Suprapubic skin (tissue), 4 donors: ENCODE measurements around the gene RB1. TPM values are rescaled to one million over a fixed set of nuclear protein-coding genes. Genes with fewer than 3 reads are reported as not detected.
"Not testable (repeated sequence)": the region's sequence is repeated elsewhere in the genome, so short reads cannot be mapped to it uniquely, and the experiment has no call there.

Source experiments
- DNase-seq, 2 donors: peaks; one replicate each; pipeline ENCODE4 v3.0.0-alpha.2; 2019; ENCODE audit warnings: low spot score in 2 of 2
- H3K27ac ChIP-seq: fragments of 200-600 bp; sonication (generic); one replicate; pipeline ENCODE4 v1.5.1; 2019
- H3K27me3 ChIP-seq: fragments of 200-600 bp; sonication (generic); one replicate; pipeline ENCODE4 v1.5.1; 2019
- H3K36me3 ChIP-seq: fragments of 200-600 bp; sonication (generic); one replicate; pipeline ENCODE4 v1.5.1; 2019
- H3K4me1 ChIP-seq: fragments of 200-600 bp; sonication (generic); one replicate; pipeline ENCODE4 v1.5.1; 2019
- H3K4me3 ChIP-seq: fragments of 200-600 bp; sonication (generic); one replicate; pipeline ENCODE4 v1.5.1; 2019; ENCODE audit warnings: mild to moderate bottlenecking
- H3K9me3 ChIP-seq: fragments of 200-600 bp; sonication (generic); one replicate; pipeline ENCODE4 v1.5.1; 2019
- EP300 ChIP-seq: sonication (generic); formaldehyde crosslinking; IDR thresholded peaks from one replicate; pipeline ENCODE4 v1.6.1; 2017; ENCODE audit warnings: antibody characterized with exemption
- POLR2A ChIP-seq, 2 donors: fragments of 450-650 bp; IDR thresholded peaks; one replicate each; pipeline ENCODE4 v1.6.1; 2017; ENCODE audit warnings: antibody characterized with exemption in 2 of 2, mild to moderate bottlenecking in 2 of 2, moderate library complexity in 2 of 2
- POLR2AphosphoS5 ChIP-seq, 3 donors: sonication (generic); formaldehyde crosslinking; IDR thresholded peaks; one replicate each; pipeline ENCODE4 v1.6.1; 2017; ENCODE audit warnings: antibody characterized with exemption in 3 of 3
- WGBS: methylation state at CpG from one replicate; pipeline ENCODE4 v1.1.5; 2018; 5-methylcytosine and 5-hydroxymethylcytosine counted together
- total RNA-seq, 4 donors: library from RNA; depleted of rRNA; stranded (reverse); fragments of >200 nt; gene quantifications; one replicate each; pipeline ENCODE4 v1.1.0, GENCODE V29; 2016
- TF ChIP-seq, protein P1 (sequence below), 2 donors: fragments of 200-600 bp in 1 of 2; fragments of 450-650 bp in 1 of 2; sonication (generic) in 1 of 2; IDR thresholded peaks; one replicate each; pipeline ENCODE4 v1.5.1; 2016 to 2019; ENCODE audit warnings: antibody characterized with exemption in 2 of 2, mild to moderate bottlenecking in 1 of 2, moderate library complexity in 1 of 2

RB1 gene
- total RNA-seq, 4 donors from 2014 or later, result 18.0 to 31.5 (median 20.7) TPM

GRCh38 chr13:48333976-48334375 is 30.4 kb downstream of the RB1 start:
- peaks cover 8% of the 10 kb centered on the region for H3K4me1 ChIP-seq
- H3K36me3 ChIP-seq, result peaks cover 1% of the 10 kb centered on the region
- no peaks in the 10 kb centered on the region for H3K27me3 ChIP-seq
- no peak for DNase-seq
- TF ChIP-seq EP300 (no peak), POLR2AphosphoS5 (IDR thresholded peaks at IDR 0.05) (no peak), POLR2A (IDR thresholded peaks at IDR 0.05) (no peak)
- TF ChIP-seq, protein P1, sequence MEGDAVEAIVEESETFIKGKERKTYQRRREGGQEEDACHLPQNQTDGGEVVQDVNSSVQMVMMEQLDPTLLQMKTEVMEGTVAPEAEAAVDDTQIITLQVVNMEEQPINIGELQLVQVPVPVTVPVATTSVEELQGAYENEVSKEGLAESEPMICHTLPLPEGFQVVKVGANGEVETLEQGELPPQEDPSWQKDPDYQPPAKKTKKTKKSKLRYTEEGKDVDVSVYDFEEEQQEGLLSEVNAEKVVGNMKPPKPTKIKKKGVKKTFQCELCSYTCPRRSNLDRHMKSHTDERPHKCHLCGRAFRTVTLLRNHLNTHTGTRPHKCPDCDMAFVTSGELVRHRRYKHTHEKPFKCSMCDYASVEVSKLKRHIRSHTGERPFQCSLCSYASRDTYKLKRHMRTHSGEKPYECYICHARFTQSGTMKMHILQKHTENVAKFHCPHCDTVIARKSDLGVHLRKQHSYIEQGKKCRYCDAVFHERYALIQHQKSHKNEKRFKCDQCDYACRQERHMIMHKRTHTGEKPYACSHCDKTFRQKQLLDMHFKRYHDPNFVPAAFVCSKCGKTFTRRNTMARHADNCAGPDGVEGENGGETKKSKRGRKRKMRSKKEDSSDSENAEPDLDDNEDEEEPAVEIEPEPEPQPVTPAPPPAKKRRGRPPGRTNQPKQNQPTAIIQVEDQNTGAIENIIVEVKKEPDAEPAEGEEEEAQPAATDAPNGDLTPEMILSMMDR (IDR thresholded peaks at IDR 0.05), result no peak
- 66% methylated on average over 1 of the region's 1 CpG for WGBS
- H3K9me3 ChIP-seq, result no peaks in the 10 kb centered on the region
- no peak overlapping the region for H3K4me3 ChIP-seq
- H3K27ac ChIP-seq, result no peak overlapping the region

DNA sequence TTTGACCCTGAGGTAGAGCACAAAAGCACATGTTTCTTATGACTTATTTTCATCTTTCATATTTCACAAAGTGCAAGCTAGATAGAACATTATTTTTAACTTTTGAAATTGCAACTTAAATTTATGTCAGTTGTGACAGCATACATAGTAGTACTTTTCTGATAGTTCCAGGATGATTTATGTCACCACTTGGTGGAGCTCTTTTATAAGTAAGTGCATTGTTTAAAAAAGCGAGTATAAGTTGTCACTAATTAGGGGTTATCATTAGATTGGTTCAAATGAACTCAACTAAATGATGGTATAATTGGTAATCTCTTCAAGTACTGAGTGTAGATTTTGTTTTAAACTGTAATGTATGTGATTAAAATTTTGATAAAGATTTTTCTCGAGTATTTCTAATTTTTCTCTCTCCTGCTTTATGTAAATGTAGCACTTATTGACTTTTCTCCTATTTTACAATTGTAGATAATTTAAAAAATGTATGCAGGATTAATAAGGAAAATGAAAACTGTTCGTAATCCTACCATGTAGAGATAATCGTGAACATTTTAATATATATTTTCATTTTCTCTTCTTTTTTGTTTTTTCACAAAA is 31.1 kb downstream of the RB1 start:
- no peak for TF ChIP-seq EP300
- TF ChIP-seq, protein P1 (IDR thresholded peaks at IDR 0.05), result peak; percentile 29 to 38
- TF ChIP-seq POLR2A (IDR thresholded peaks at IDR 0.05), result no peak
- TF ChIP-seq POLR2AphosphoS5 (IDR thresholded peaks at IDR 0.05), result no peak
- H3K36me3 ChIP-seq, result peaks cover 8% of the 10 kb centered on the region
- DNase-seq, result no peak
- peaks cover 8% of the 10 kb centered on the region for H3K4me1 ChIP-seq
- no peaks in the 10 kb centered on the region for H3K27me3 ChIP-seq
- no peaks in the 10 kb centered on the region for H3K9me3 ChIP-seq
- no peak overlapping the region for H3K27ac ChIP-seq
- 60% methylated on average over 4 of the region's 4 CpGs for WGBS
- no peak overlapping the region for H3K4me3 ChIP-seq

DNA sequence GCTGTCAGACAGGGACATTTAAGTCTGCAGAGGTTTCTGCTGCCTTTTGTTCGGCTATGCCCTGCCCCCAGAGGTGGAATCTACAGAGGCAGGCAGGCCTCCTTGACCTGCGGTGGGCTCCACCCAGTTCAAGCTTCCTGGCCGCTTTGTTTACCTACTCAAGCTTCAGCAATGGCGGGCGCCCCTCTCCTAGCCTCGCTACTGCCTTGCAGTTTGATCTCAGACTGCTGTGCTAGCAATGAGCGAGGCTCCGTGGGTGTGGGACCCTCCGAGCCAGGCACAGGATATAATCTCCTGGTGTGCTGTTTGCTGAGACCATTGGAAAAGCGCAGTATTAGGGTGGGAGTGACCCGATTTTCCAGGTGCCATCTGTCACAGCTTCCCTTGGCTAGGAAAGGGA is 35.6 kb downstream of the RB1 start:
- not testable (repeated sequence) for DNase-seq, H3K27ac ChIP-seq, H3K27me3 ChIP-seq, H3K9me3 ChIP-seq, H3K4me1 ChIP-seq, H3K4me3 ChIP-seq, H3K36me3 ChIP-seq
- 97% methylated on average over 11 of the region's 11 CpGs for WGBS

DNA sequence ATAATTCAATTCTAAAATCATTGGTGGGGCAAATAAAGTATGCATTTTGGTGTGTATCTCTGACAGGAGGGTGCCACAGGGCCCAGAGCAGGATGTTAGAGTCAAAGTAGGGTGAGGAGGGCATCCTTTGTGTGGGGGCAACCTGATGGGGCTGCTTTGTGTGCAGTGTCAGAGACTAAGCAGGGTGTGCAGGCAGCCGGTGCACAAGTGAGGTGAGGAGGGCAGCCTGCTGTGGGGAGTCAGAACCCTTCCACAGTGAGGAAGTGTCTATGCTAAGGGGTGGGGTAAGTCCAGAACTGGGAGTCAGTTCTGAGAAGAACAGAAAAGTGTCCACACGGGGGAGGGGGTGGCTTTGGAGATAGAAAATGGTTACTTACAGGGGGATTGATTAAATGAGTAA is 40.7 kb downstream of the RB1 start:
- TF ChIP-seq POLR2AphosphoS5 (IDR thresholded peaks at IDR 0.05), result no peak
- TF ChIP-seq POLR2A (IDR thresholded peaks at IDR 0.05), result no peak
- no peak for TF ChIP-seq EP300
- TF ChIP-seq, protein P1 (IDR thresholded peaks at IDR 0.05), result no peak
- H3K9me3 ChIP-seq, result no peaks in the 10 kb centered on the region
- H3K4me3 ChIP-seq, result no peak overlapping the region
- no peaks in the 10 kb centered on the region for H3K27me3 ChIP-seq
- no peaks in the 10 kb centered on the region for H3K4me1 ChIP-seq
- H3K27ac ChIP-seq, result no peak overlapping the region
- WGBS, result 89% methylated on average over 2 of the region's 2 CpGs
- peaks cover 8% of the 10 kb centered on the region for H3K36me3 ChIP-seq
- DNase-seq, result no peak

GRCh38 chr13:48346583-48346982 is 43.0 kb downstream of the RB1 start:
- no peak overlapping the region for H3K4me3 ChIP-seq
- no peaks in the 10 kb centered on the region for H3K9me3 ChIP-seq
- WGBS, result 88% methylated on average over 1 of the region's 1 CpG
- peaks cover 27% of the 10 kb centered on the region for H3K36me3 ChIP-seq
- TF ChIP-seq POLR2AphosphoS5 (IDR thresholded peaks at IDR 0.05), result no peak
- TF ChIP-seq EP300, result no peak
- no peak for TF ChIP-seq POLR2A (IDR thresholded peaks at IDR 0.05)
- DNase-seq, result no peak
- no peaks in the 10 kb centered on the region for H3K27me3 ChIP-seq
- no peaks in the 10 kb centered on the region for H3K4me1 ChIP-seq
- H3K27ac ChIP-seq, result no peak overlapping the region

DNA sequence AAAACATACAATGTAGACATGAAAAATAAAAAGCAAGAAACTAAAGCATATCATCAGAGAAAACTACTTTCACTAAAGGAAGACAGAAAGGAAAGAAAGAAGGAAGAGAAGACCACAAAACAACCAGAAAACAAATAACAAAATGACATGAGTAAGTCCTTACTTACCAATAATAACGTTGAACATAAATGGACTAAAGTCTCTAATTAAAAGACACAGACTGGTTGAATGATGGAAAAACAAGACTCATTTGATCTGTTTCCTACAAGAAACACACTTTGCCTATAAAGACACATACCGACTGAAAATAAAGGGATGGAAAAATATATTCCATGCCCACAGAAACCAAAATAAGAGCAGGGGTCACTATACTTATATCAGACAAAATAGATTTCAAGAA is 46.0 kb downstream of the RB1 start:
- no peaks in the 10 kb centered on the region for H3K9me3 ChIP-seq
- no peak for TF ChIP-seq POLR2AphosphoS5 (IDR thresholded peaks at IDR 0.05)
- no peak for TF ChIP-seq POLR2A (IDR thresholded peaks at IDR 0.05)
- no peak for TF ChIP-seq EP300
- TF ChIP-seq, protein P1 (IDR thresholded peaks at IDR 0.05), result no peak
- no peaks in the 10 kb centered on the region for H3K4me1 ChIP-seq
- H3K4me3 ChIP-seq, result no peak overlapping the region
- no peaks in the 10 kb centered on the region for H3K27me3 ChIP-seq
- H3K36me3 ChIP-seq, result peaks cover 31% of the 10 kb centered on the region
- DNase-seq, result no peak
- 97% methylated on average over 2 of the region's 2 CpGs for WGBS
- no peak overlapping the region for H3K27ac ChIP-seq
